HL-60 (cell line): Measurements from ENCODE around the gene DOCK1.

Source experiments
- CTCF ChIP-seq: IDR thresholded peaks from one replicate; pipeline ENCODE4 v1.5.1; 2011; ENCODE audit warnings: low read length, control low read depth, inconsistent platforms; ENCODE audit not compliant: insufficient read depth
- GABPA ChIP-seq: IDR thresholded peaks from 2 replicates; pipeline ENCODE4 v1.6.1; 2012; ENCODE audit warnings: low read depth
- POLR2AphosphoS5 ChIP-seq: IDR thresholded peaks from 2 replicates; pipeline ENCODE4 v1.6.1; 2012; ENCODE audit warnings: low read depth
- REST ChIP-seq: IDR thresholded peaks from 2 replicates; pipeline ENCODE4 v1.6.1; 2012; ENCODE audit warnings: low read depth; ENCODE audit not compliant: insufficient replicate concordance

GRCh38 chr10:127306479-127306878 is 401.3 kb downstream of the DOCK1 start:
- no peak for TF ChIP-seq CTCF
- no peak for TF ChIP-seq REST
- TF ChIP-seq GABPA: no peak
- no peak for TF ChIP-seq POLR2AphosphoS5
